ENCODE measurements around the gene CDH4.

- no peak for TF ChIP-seq CTCF (IDR thresholded peaks at IDR 0.05)
- no peak for TF ChIP-seq POLR2AphosphoS5 (IDR thresholded peaks at IDR 0.05; ENCODE audit: low read depth, low read length)
- TF ChIP-seq REST (IDR thresholded peaks at IDR 0.05; ENCODE audit: insufficient read depth in 1 of 2, low read depth in 2 of 2, low read length in 1 of 2) = no peak
Observed at GRCh38 chr20:61845233-61845671, 593.2 kb downstream of the CDH4 start.
